ENCODE results near the gene SLC2A2. TPM values are rescaled to one million over a fixed set of nuclear protein-coding genes. Genes with fewer than 3 reads are reported as not detected.
A peak's percentile ranks its signal among the peaks of the same experiment; 100 is the strongest.

SLC2A2 gene
- total and polyA plus RNA-seq, 3 donors from 2014 or later, result 0.12 TPM; not detected in 2

DNA sequence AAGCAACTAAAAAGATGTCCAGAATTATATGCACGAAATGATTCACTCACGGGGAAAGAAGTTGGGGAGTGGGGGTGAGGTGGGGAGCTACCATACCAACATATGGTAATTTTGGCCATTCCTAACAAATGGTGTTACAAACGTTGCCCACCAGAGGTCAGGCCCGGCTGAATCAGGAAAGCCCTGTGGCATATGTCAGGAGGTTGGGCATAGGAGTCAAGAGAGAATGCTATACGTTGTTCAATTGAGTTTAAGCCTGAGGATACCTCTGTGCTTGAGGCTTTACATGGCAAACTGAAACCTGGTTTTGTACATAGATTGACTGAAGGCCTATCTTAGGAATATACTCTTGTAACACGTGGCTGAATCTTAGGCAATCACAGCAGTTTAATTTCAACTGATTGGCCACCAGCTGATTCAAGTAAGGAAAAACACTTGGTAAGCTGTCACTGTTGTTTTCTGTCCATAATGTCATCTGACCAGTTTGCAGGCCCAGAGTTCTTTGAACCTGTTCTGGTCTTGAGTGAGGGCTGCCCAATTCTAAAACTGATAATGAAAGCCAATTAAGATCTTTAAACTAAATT, 23.4 kb upstream of the SLC2A2 start:
- Histone ChIP-seq H3K4me1 (no peaks in the 10 kb centered on the region), H3K36me3 (ENCODE audit: low read depth, missing control alignments) (no peaks in the 10 kb centered on the region), H3K9me3 (no peaks in the 10 kb centered on the region), H3K27me3 (no peaks in the 10 kb centered on the region), H3K27ac (no peak overlapping the region), H3K4me3 (no peak overlapping the region)
- intact Hi-C loops (cut with DNase I; ENCODE audit: low total_unique reads), result no loop called here
- 54 to 59% methylated on average over 6 of the region's 6 CpGs for WGBS, 2 donors
- peak; percentile 55 for DNase-seq
- no peak for TF ChIP-seq POLR2A (IDR thresholded peaks at IDR 0.05)
- peak; percentile 19 to 40 (median 20) for TF ChIP-seq CTCF (IDR thresholded peaks at IDR 0.05)

DNA sequence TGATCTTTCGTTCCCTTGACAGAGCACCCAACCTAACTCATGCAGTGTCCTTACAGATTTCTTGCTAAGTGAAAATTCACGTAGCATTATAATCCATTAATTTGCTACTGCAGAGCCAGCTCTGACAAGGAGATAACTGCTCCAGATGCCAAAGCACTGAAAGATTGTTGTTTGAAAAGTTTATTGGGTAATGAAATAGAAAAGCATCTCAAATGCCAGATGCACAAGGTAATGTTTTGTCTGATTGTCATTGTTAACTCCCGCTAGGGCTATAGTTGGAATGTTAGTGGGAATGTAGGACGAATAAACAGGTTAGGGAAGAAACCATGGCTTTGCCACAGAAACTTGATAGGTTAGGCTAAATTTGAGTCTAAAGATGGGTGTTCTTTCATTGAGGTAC, 20.2 kb upstream of the SLC2A2 start:
- intact Hi-C loops (cut with DNase I; ENCODE audit: low total_unique reads), result no loop called here
- no peaks in the 10 kb centered on the region for H3K27me3 ChIP-seq
- no peak for DNase-seq
- no peak overlapping the region for H3K4me3 ChIP-seq
- TF ChIP-seq POLR2A (IDR thresholded peaks at IDR 0.05) (no peak), CTCF (IDR thresholded peaks at IDR 0.05) (no peak)
- no peaks in the 10 kb centered on the region for H3K36me3 ChIP-seq (ENCODE audit: low read depth, missing control alignments)
- 53 to 70% methylated on average over 4 of the region's 4 CpGs for WGBS, 2 donors
- H3K9me3 ChIP-seq, result no peaks in the 10 kb centered on the region
- H3K27ac ChIP-seq, result no peak overlapping the region
- H3K4me1 ChIP-seq, result no peaks in the 10 kb centered on the region

GRCh38 chr3:171044835-171045793, 18.6 kb upstream of the SLC2A2 start:
- Histone ChIP-seq H3K4me1 (no peaks in the 10 kb centered on the region), H3K36me3 (ENCODE audit: low read depth, missing control alignments) (no peaks in the 10 kb centered on the region), H3K9me3 (no peaks in the 10 kb centered on the region), H3K4me3 (no peak overlapping the region), H3K27ac (no peak overlapping the region), H3K27me3 (no peaks in the 10 kb centered on the region)
- TF ChIP-seq POLR2A (IDR thresholded peaks at IDR 0.05), result no peak
- TF ChIP-seq CTCF (IDR thresholded peaks at IDR 0.05), result no peak
- WGBS, 2 donors, result 80 to 88% methylated on average over 14 of the region's 14 CpGs
- intact Hi-C loops (cut with DNase I; ENCODE audit: low total_unique reads), result no loop called here
- no peak for DNase-seq

- H3K4me3 ChIP-seq, result no peak overlapping the region
- H3K36me3 ChIP-seq (ENCODE audit: low read depth, missing control alignments), result no peaks in the 10 kb centered on the region
- WGBS, 2 donors, result 0 to 84% methylated on average over 1 of the region's 1 CpG
- H3K27ac ChIP-seq, result no peak overlapping the region
- DNase-seq, result no peak
- H3K4me1 ChIP-seq, result no peaks in the 10 kb centered on the region
- no peaks in the 10 kb centered on the region for H3K9me3 ChIP-seq
- TF ChIP-seq POLR2A (IDR thresholded peaks at IDR 0.05), result no peak
- no peak for TF ChIP-seq CTCF (IDR thresholded peaks at IDR 0.05)
- intact Hi-C loops (cut with DNase I; ENCODE audit: low total_unique reads), result no loop called here
- no peaks in the 10 kb centered on the region for H3K27me3 ChIP-seq
These were observed 17.9 kb upstream of the SLC2A2 start for GRCh38 chr3:171044384-171044783.
